Nephron progenitor cell (in vitro differentiated cells): ENCODE results near the gene CPA2.

Experiments
- DNase-seq: peaks from one replicate; pipeline ENCODE4 v3.0.0; 2021
- H3K27ac Mint-ChIP-seq: 2 replicates; pipeline ENCODE4 v1.8.0; 2021; ENCODE audit warnings: mild to moderate bottlenecking, moderate library complexity, mixed read lengths
- H3K27me3 Mint-ChIP-seq: 2 replicates; pipeline ENCODE4 v1.8.0; 2021; ENCODE audit warnings: mild to moderate bottlenecking, low read depth, mixed read lengths; ENCODE audit not compliant: poor library complexity
- H3K36me3 Mint-ChIP-seq: 2 replicates; pipeline ENCODE4 v1.8.0; 2021; ENCODE audit warnings: low read depth, mixed read lengths
- H3K4me1 Mint-ChIP-seq: 2 replicates; pipeline ENCODE4 v1.8.0; 2021; ENCODE audit warnings: mixed read lengths
- H3K4me3 Mint-ChIP-seq: 2 replicates; pipeline ENCODE4 v1.8.0; 2021; ENCODE audit warnings: mild to moderate bottlenecking, moderate library complexity, mixed read lengths
- H3K9me3 Mint-ChIP-seq: 2 replicates; pipeline ENCODE4 v1.8.0; 2021; ENCODE audit warnings: mild to moderate bottlenecking, moderate library complexity, mixed read lengths
- TF ChIP-seq, protein P1 (sequence below): fragments of 200-600 bp; sonication (generic); IDR thresholded peaks from 2 replicates; pipeline ENCODE4 v1.5.0; 2021; ENCODE audit warnings: antibody characterized with exemption

CPA2 gene

DNA sequence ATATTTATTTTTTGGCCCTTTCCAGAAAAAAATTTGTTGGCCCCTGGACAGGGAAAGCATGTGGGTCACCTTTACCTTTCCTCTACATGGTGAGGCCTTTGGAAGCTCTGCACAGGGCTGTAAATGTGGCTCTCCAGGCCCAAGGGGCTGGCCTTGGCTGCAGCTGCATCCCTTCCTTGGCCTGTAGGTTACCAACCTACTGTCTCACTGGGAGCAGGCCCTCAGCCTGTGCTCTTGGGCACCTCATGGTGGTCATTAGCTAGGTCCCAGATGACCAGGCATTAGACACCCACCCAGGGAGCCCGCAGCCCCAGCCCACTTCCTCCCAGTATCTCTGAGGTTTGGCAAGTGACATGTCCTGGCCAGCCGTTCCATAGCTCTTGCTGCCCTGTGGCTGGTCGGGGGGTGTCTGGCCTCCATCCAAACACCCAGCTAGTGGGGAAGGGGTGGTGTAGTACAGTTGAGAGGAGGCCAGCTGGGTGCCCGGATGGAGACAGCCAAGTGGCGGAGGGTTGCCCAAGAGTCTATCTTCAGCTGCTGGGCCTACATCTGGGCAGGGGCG lies 70.8 kb downstream of the CPA2 start:
- DNase-seq, result no peak
- Mint-ChIP-seq H3K4me3 (no peak overlapping the region), H3K27ac (no peak overlapping the region), H3K27me3 (peaks cover 3% of the 10 kb centered on the region), H3K4me1 (peaks cover 16% of the 10 kb centered on the region), H3K36me3 (peaks cover 5% of the 10 kb centered on the region), H3K9me3 (peaks cover 14% of the 10 kb centered on the region)
- TF ChIP-seq, protein P1, sequence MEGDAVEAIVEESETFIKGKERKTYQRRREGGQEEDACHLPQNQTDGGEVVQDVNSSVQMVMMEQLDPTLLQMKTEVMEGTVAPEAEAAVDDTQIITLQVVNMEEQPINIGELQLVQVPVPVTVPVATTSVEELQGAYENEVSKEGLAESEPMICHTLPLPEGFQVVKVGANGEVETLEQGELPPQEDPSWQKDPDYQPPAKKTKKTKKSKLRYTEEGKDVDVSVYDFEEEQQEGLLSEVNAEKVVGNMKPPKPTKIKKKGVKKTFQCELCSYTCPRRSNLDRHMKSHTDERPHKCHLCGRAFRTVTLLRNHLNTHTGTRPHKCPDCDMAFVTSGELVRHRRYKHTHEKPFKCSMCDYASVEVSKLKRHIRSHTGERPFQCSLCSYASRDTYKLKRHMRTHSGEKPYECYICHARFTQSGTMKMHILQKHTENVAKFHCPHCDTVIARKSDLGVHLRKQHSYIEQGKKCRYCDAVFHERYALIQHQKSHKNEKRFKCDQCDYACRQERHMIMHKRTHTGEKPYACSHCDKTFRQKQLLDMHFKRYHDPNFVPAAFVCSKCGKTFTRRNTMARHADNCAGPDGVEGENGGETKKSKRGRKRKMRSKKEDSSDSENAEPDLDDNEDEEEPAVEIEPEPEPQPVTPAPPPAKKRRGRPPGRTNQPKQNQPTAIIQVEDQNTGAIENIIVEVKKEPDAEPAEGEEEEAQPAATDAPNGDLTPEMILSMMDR, result no peak

- H3K27ac Mint-ChIP-seq, result no peak overlapping the region
- peaks cover 3% of the 10 kb centered on the region for H3K27me3 Mint-ChIP-seq
- H3K36me3 Mint-ChIP-seq, result peaks cover 10% of the 10 kb centered on the region
- no peak for DNase-seq
- no peak overlapping the region for H3K4me3 Mint-ChIP-seq
- TF ChIP-seq, protein P1, result no peak
- peaks cover 20% of the 10 kb centered on the region for H3K9me3 Mint-ChIP-seq
- H3K4me1 Mint-ChIP-seq, result peaks cover 16% of the 10 kb centered on the region
Observed at GRCh38 chr7:130338233-130338632, 71.6 kb downstream of the CPA2 start.
